Kidney (tissue), 14 donors: Measurements from ENCODE around the gene PDZD2. TPM values are rescaled to one million over a fixed set of nuclear protein-coding genes. Genes with fewer than 3 reads are reported as not detected.

Source experiments
- DNase-seq, 5 donors: peaks; one replicate each; pipeline ENCODE4 v3.0.0-alpha.2; 2013 to 2020
- FAIRE-seq: peaks from 2 replicates; lab custom pipeline; 2012; peaks lifted over from hg19 to GRCh38; lab: Jason Lieb, UNC
- H3K27ac ChIP-seq, 2 donors: one replicate each; pipeline ENCODE4 v1.7.0; 2013; ENCODE audit warnings: low read depth in 2 of 2, low read length in 2 of 2, inconsistent platforms in 1 of 2
- H3K27me3 ChIP-seq: one replicate; pipeline ENCODE4 v1.7.1; 2013; ENCODE audit warnings: low read length, inconsistent platforms; ENCODE audit not compliant: control insufficient read depth, insufficient read depth
- H3K36me3 ChIP-seq, 3 donors: one replicate each; pipeline versions ENCODE4 v1.7.0 to v1.7.1; 2013; ENCODE audit warnings: low read length in 3 of 3, control low read depth in 1 of 3, inconsistent platforms in 1 of 3; ENCODE audit not compliant: insufficient read depth in 3 of 3, control insufficient read depth in 2 of 3
- H3K4me1 ChIP-seq, 3 donors: one replicate each; pipeline versions ENCODE4 v1.7.0 to v1.7.1; 2013; ENCODE audit warnings: low read length in 3 of 3, inconsistent platforms in 1 of 3, low read depth in 1 of 3; ENCODE audit not compliant: control insufficient read depth in 2 of 3, insufficient read depth in 2 of 3
- H3K4me3 ChIP-seq, 3 donors: one replicate each; pipeline versions ENCODE4 v1.7.0 to v1.8.1; 2013; ENCODE audit warnings: low read length in 3 of 3, control low read depth in 1 of 3, inconsistent platforms in 1 of 3
- H3K9ac ChIP-seq, 3 donors: one replicate each; pipeline versions ENCODE4 v1.7.0 to v1.7.1; 2013; ENCODE audit warnings: low read length in 3 of 3, control low read depth in 1 of 3, inconsistent platforms in 1 of 3
- H3K9me3 ChIP-seq, 3 donors: one replicate each; pipeline versions ENCODE4 v1.7.0 to v1.7.1; 2013; ENCODE audit warnings: low read length in 3 of 3, control low read depth in 1 of 3, inconsistent platforms in 1 of 3; ENCODE audit not compliant: control insufficient read depth in 2 of 3, insufficient read depth in 1 of 3
- CTCF ChIP-seq: IDR thresholded peaks from 3 replicates; pipeline ENCODE4 v1.5.1; 2012; ENCODE audit warnings: mild to moderate bottlenecking, moderate library complexity, borderline replicate concordance; ENCODE audit not compliant: insufficient read depth; ENCODE audit errors: extremely low read depth
- intact Hi-C: fragments of 100-400 bp; cut with DNase I; formaldehyde crosslinking; loops from one replicate; pipeline ENCODE4 v1.11.1; 2022
- polyA plus RNA-seq: library from polyadenylated mRNA; stranded (reverse); fragments of 350-450 nt; fragmentation: Illumina TruSeq; extraction: RNeasy Lipid Tissue Mini Kit (QIAGEN cat#74804); gene quantifications from one replicate; pipeline ENCODE4 v1.2.3, GENCODE V29; 2014; ENCODE audit warnings: low read depth, low replicate concordance; ENCODE audit not compliant: insufficient read depth
- total RNA-seq: library from RNA; stranded (reverse); fragmentation: NEBNext Ultra II Directional; extraction: Animal tissue kit (Norgen Biotek cat#: 25700); gene quantifications from one replicate; pipeline ENCODE4 v1.2.1, GENCODE V29; 2021
- donor health status: control.
- donor health status: control.
- donor health status: control.
- donor health status: control.
- donor health status: control.
- donor health status: DM: yes; HTN: yes; CAD: no.
- donor health status: Normal renal cell carcinoma (clear cell type).

The PDZD2 gene
- total and polyA plus RNA-seq, 2 donors from 2014 or later: 6.2 to 14.8 TPM

GRCh38 chr5:32109236-32109635 is 470.3 kb downstream of the PDZD2 start:
- H3K9me3 ChIP-seq: no peaks in the 10 kb centered on the region
- no peaks in the 10 kb centered on the region for H3K27me3 ChIP-seq
- no peak overlapping the region for H3K27ac ChIP-seq
- DNase-seq (no peak), FAIRE-seq (no peak)
- peaks cover 3 to 45% (median 26%) of the 10 kb centered on the region in 3 donors for H3K36me3 ChIP-seq
- intact Hi-C loops: no loop called here
- H3K4me1 ChIP-seq: no peaks in the 10 kb centered on the region
- no peak overlapping the region for H3K4me3 ChIP-seq
- TF ChIP-seq CTCF: no peak
- H3K9ac ChIP-seq: no peak overlapping the region

GRCh38 chr5:32110111-32110696 is 471.3 kb downstream of the PDZD2 start:
- DNase-seq: no peak
- no peak overlapping the region for H3K4me3 ChIP-seq
- no peaks in the 10 kb centered on the region for H3K27me3 ChIP-seq
- H3K9ac ChIP-seq: no peak overlapping the region
- H3K9me3 ChIP-seq: no peaks in the 10 kb centered on the region
- H3K4me1 ChIP-seq: no peaks in the 10 kb centered on the region
- TF ChIP-seq CTCF: no peak
- FAIRE-seq: no peak
- no peak overlapping the region for H3K27ac ChIP-seq
- intact Hi-C loops: no loop called here
- H3K36me3 ChIP-seq: peaks cover 3 to 44% (median 26%) of the 10 kb centered on the region in 3 donors

- TF ChIP-seq CTCF: no peak
- intact Hi-C loops: no loop called here
- no peak for FAIRE-seq
Measured at GRCh38 chr5:32115985-32116384, 477.1 kb downstream of the PDZD2 start.

More at GRCh38 chr5:32115985-32116384, 477.1 kb downstream of the PDZD2 start:
- Histone ChIP-seq H3K9me3 (no peaks in the 10 kb centered on the region), H3K36me3 (peaks cover 0 to 9% (median under 1%) of the 10 kb centered on the region in 3 donors), H3K4me3 (no peak overlapping the region), H3K9ac (no peak overlapping the region), H3K27ac (no peak overlapping the region), H3K27me3 (no peaks in the 10 kb centered on the region), H3K4me1 (no peaks in the 10 kb centered on the region)
- no peak for DNase-seq
